ENCODE data around the gene GRM8. TPM values are rescaled to one million over a fixed set of nuclear protein-coding genes. Genes with fewer than 3 reads are reported as not detected.

Gene GRM8
- polyA plus RNA-seq, 1 donor from 2014 or later, result 1.5 TPM

- H3K9me2 ChIP-seq (ENCODE audit: insufficient read depth, low read length), result no peaks in the 10 kb centered on the region
- no peaks in the 10 kb centered on the region for H3K36me3 ChIP-seq (ENCODE audit: insufficient read depth, low read length)
- H2AFZ ChIP-seq (ENCODE audit: low read depth, low read length), result no peak overlapping the region
- no peaks in the 10 kb centered on the region for H4K20me1 ChIP-seq (ENCODE audit: insufficient read depth)
- H3K4me3 ChIP-seq (ENCODE audit: low read length), result no peak overlapping the region
- no peak overlapping the region for H3K27ac ChIP-seq (ENCODE audit: low read length)
- no peaks in the 10 kb centered on the region for H3K79me2 ChIP-seq (replicated peaks; ENCODE audit: insufficient read depth, low read length)
- no peaks in the 10 kb centered on the region for H3K9me3 ChIP-seq (ENCODE audit: low read length)
- H3F3A ChIP-seq (ENCODE audit: insufficient read depth, low read length, poor library complexity, severe bottlenecking), result no peaks in the 10 kb centered on the region
- TF ChIP-seq POLR2AphosphoS5 (IDR thresholded peaks at IDR 0.05) (no peak), CTCF (IDR thresholded peaks at IDR 0.05; ENCODE audit: poor library complexity, severe bottlenecking) (no peak), EP300 (conservative IDR thresholded peaks at IDR 0.05; ENCODE audit: poor library complexity, severe bottlenecking) (no peak), RAD21 (conservative IDR thresholded peaks at IDR 0.05) (no peak), EZH2 (IDR thresholded peaks at IDR 0.05; ENCODE audit: borderline replicate concordance, insufficient read depth, low read length, poor library complexity, severe bottlenecking) (no peak), TAF1 (IDR thresholded peaks at IDR 0.05; ENCODE audit: low read depth) (no peak), MXI1 (conservative IDR thresholded peaks at IDR 0.05; ENCODE audit: poor library complexity, severe bottlenecking) (no peak)
- TF ChIP-seq, protein P1, sequence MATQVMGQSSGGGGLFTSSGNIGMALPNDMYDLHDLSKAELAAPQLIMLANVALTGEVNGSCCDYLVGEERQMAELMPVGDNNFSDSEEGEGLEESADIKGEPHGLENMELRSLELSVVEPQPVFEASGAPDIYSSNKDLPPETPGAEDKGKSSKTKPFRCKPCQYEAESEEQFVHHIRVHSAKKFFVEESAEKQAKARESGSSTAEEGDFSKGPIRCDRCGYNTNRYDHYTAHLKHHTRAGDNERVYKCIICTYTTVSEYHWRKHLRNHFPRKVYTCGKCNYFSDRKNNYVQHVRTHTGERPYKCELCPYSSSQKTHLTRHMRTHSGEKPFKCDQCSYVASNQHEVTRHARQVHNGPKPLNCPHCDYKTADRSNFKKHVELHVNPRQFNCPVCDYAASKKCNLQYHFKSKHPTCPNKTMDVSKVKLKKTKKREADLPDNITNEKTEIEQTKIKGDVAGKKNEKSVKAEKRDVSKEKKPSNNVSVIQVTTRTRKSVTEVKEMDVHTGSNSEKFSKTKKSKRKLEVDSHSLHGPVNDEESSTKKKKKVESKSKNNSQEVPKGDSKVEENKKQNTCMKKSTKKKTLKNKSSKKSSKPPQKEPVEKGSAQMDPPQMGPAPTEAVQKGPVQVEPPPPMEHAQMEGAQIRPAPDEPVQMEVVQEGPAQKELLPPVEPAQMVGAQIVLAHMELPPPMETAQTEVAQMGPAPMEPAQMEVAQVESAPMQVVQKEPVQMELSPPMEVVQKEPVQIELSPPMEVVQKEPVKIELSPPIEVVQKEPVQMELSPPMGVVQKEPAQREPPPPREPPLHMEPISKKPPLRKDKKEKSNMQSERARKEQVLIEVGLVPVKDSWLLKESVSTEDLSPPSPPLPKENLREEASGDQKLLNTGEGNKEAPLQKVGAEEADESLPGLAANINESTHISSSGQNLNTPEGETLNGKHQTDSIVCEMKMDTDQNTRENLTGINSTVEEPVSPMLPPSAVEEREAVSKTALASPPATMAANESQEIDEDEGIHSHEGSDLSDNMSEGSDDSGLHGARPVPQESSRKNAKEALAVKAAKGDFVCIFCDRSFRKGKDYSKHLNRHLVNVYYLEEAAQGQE (IDR thresholded peaks at IDR 0.05; ENCODE audit: borderline replicate concordance), result no peak
- no peaks in the 10 kb centered on the region for H3K27me3 ChIP-seq (ENCODE audit: insufficient read depth, low read depth, low read length)
- H3K9ac ChIP-seq (ENCODE audit: low read length), result no peak overlapping the region
- H3K4me2 ChIP-seq (ENCODE audit: low read length), result no peak overlapping the region
These were observed 594.1 kb downstream of the GRM8 start for GRCh38 chr7:126658684-126659083.

GRCh38 chr7:126657599-126658358 lies 595.0 kb downstream of the GRM8 start:
- H3K9me3 ChIP-seq (ENCODE audit: low read length), result no peaks in the 10 kb centered on the region
- H4K20me1 ChIP-seq (ENCODE audit: insufficient read depth), result no peaks in the 10 kb centered on the region
- H3K27ac ChIP-seq (ENCODE audit: low read length), result no peak overlapping the region
- no peaks in the 10 kb centered on the region for H3K27me3 ChIP-seq (ENCODE audit: insufficient read depth, low read depth, low read length)
- H3K9me2 ChIP-seq (ENCODE audit: insufficient read depth, low read length), result no peaks in the 10 kb centered on the region
- no peak overlapping the region for H3K4me2 ChIP-seq (ENCODE audit: low read length)
- no peak overlapping the region for H3K4me3 ChIP-seq (ENCODE audit: low read length)
- no peaks in the 10 kb centered on the region for H3K36me3 ChIP-seq (ENCODE audit: insufficient read depth, low read length)
- H3K9ac ChIP-seq (ENCODE audit: low read length), result no peak overlapping the region
- no peaks in the 10 kb centered on the region for H3F3A ChIP-seq (ENCODE audit: insufficient read depth, low read length, poor library complexity, severe bottlenecking)
- no peaks in the 10 kb centered on the region for H3K79me2 ChIP-seq (replicated peaks; ENCODE audit: insufficient read depth, low read length)
- H2AFZ ChIP-seq (ENCODE audit: low read depth, low read length), result no peak overlapping the region
- TF ChIP-seq EZH2 (IDR thresholded peaks at IDR 0.05; ENCODE audit: borderline replicate concordance, insufficient read depth, low read length, poor library complexity, severe bottlenecking), result no peak
- no peak for TF ChIP-seq CTCF (IDR thresholded peaks at IDR 0.05; ENCODE audit: poor library complexity, severe bottlenecking)
- TF ChIP-seq POLR2AphosphoS5 (IDR thresholded peaks at IDR 0.05), result no peak
- no peak for TF ChIP-seq TAF1 (IDR thresholded peaks at IDR 0.05; ENCODE audit: low read depth)
- no peak for TF ChIP-seq RAD21 (conservative IDR thresholded peaks at IDR 0.05)
- TF ChIP-seq EP300 (conservative IDR thresholded peaks at IDR 0.05; ENCODE audit: poor library complexity, severe bottlenecking), result no peak
- TF ChIP-seq SMC3 (conservative IDR thresholded peaks at IDR 0.05; ENCODE audit: poor library complexity), result no peak
- TF ChIP-seq MXI1 (conservative IDR thresholded peaks at IDR 0.05; ENCODE audit: poor library complexity, severe bottlenecking), result no peak
- TF ChIP-seq, protein P1 (IDR thresholded peaks at IDR 0.05; ENCODE audit: borderline replicate concordance), result no peak

Measured in neural cell (in vitro differentiated cells).